Central memory CD4-positive, alpha-beta T cell (primary cell): Measurements from ENCODE around the gene KRT84.

Experiments
- DNase-seq: peaks from one replicate; pipeline ENCODE4 v3.0.0; 2022

KRT84 gene

DNA sequence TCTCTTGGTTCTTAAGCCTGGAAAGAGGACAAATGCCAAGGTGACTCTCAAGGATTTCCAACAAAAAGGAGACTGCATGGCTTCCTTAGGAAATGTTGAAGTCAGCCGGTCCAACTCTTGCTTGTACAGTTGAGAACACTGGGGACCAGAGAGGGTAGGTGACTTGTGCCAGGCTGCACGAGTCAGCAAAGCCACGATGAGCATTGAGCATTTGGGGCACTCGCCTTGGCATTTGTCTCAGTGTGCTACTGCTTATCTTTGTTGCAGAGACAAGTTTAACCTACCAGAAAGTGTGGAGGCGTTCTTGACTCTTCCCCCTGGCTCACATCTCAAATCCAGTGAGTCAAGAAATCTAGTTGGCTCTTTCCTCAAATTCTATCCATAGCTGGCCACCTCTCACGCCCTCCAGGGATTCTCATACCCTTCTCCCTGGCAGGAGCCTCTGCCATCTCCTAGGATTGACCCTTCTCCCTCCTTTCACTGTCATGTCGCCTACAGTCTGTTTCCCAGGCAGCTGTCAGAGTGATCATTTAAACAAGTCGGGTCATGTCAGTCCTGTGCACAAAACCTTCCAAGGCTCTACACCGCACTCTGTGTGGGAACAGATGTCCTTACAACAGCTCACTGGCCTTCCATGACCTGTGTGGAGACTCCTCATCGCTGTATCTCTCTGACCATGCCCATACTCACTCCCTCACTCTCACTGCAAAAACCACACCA, 47.1 kb downstream of the KRT84 start:
- no peak for DNase-seq

DNA sequence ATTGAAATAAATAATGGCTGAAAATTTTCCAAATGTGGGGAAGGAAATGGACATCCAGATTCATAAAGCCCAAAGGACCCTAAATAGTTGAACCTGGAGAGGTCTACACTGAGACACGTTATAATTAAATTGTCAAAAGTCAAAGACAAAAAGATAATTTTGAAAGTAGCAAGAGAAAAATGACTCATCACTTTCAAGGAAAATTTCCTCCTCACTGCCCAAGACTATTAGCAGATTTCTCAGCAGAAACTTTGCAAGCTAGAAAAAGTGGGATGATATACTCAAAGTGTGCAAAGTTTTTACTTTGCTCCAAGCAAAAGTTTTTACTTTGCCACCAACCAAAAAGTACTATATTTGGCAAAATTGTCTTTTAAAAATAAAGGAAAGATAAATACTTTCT, 48.4 kb downstream of the KRT84 start:
- DNase-seq: no peak

DNA sequence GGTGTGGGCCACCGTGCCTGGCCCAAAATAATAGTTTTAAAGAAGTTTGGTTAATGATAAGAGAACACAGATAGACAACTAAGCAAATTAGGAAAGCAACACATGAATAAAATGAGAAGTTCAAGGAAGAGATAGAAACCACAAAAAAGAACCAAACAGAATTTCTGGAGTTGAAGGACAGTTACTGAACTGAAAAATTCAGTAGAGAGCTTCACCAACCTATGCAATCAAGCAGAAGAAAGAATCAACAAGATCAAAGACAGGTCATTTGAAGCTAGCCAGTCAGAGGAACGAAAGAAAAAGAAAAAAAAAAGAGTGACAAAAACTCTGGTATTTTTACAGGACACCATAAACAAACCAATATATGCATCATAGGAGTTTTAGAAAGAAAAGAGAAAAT, 48.8 kb downstream of the KRT84 start:
- no peak for DNase-seq

DNA sequence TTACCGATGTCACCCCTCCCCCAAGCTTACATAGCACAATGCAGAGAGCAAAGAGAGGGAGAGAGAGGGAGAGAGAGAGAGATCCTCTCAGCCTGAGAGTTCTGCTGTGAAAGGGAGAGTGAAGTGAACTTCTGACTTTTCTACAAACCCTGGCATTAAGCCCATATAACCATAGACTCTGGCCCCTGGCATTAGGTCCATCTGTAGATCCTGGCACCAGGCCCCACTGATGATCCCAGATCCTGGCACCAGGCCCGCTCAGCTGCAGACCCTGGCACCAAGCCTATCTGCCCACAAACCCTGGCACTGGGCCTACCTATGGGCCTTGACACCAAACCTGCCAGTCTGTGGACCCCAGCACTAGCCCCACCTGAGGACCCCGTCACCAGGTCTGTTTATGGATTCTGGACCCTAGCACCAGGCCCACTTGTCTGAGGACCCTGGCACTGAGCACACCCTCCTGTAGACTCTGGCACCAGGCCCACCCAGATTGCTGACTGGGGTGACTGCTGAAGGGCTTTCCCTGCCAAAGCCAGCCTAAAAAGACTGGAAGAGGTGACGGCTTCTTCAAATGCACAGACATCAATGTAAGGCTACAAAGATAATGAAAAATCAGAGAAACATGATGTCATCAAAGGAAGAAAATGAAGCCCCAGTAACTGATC, 49.7 kb downstream of the KRT84 start:
- no peak for DNase-seq

DNA sequence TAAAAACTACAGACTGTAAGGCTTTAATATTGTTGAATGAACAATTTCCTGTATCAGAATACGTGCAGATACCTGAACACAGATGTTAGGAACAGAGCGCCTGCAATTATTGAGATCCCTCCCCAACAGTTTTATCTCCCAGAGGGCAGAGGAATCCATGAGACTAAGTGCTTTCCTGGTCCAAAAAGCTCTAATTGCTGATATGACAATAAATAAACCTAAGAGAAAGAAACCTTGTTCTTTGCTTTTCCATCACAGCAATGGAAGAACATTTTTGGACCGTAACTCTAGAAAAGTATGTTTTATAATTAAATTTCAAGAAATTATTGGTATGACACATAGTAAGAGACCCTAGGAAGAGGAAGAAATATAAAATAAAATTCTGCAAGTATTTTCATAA, 51.3 kb downstream of the KRT84 start:
- DNase-seq: no peak

DNA sequence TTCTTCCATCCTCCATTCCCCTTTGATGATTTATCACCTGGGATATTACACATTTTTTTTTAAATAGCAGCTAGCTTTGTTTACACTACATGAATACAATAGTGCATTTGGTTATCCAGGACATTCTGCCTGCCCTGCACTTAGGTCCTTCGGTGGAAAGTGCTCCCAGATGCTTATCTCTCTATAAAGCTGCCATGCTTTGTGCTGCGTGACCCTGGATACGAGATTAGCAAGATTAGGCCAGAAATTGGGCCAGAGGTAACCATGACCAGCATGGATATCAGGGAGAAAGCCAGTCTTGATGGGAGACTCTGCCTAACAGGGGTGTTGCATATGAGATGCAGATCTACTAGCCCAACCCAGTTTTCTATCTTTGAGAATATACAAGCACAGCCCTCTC, 52.1 kb downstream of the KRT84 start:
- no peak for DNase-seq

DNA sequence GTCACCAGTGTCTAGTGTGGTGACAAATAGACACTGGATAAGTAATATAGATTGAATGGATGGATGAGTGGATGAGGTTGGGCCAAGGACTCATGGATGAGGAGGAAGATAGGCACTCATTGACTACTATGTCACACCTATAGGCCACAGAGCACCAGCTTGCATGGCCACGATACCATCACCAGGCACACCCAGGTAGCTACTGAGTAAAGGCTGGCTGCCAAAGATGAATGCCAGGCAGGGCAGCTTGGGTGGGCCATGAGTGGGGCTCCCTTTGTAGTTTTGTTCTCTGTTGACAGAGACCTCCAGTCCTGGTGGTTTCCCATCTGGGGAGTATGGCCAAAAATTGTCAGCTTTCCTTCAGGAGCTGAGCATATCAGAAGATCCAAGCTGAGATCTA, 53.1 kb downstream of the KRT84 start:
- DNase-seq: no peak

DNA sequence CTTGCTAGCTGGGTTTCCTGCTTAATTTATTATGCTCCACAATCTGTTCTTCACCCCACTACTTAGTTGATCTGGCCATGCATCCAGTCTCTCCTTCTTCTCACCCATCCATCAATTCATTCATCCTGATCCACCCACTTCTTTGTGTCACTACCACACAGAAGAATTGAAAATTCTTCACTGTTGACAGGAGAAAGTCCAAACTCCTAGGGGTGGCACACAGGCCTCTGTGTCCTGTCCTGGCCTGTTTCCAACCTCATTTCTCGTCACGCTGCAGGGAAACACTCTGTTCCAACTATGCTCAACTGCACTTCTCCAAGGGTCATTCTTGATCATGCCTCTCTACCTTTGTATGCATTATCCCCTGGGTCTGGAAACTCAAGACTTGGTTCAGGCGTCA, 53.6 kb downstream of the KRT84 start:
- DNase-seq: no peak

DNA sequence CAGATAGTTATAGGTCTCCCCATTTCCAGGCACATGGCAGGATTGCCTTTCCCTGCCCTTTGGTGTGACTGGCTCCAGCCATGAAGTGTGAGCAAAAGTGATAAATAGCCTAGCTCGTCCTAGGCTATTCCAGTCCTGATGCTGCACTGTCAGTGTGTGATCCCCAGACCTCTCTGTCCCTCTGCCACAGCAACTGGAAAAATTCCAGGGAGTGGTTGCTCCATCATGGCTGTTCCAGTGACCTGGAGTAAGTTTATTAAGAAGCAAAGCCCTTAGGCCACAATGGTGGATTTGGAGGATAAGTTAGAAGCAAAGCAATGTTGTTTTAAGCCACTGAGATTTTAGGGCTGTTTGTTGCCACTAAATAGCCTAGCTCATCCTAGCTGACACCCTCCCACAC, 54.4 kb downstream of the KRT84 start:
- DNase-seq: no peak

DNA sequence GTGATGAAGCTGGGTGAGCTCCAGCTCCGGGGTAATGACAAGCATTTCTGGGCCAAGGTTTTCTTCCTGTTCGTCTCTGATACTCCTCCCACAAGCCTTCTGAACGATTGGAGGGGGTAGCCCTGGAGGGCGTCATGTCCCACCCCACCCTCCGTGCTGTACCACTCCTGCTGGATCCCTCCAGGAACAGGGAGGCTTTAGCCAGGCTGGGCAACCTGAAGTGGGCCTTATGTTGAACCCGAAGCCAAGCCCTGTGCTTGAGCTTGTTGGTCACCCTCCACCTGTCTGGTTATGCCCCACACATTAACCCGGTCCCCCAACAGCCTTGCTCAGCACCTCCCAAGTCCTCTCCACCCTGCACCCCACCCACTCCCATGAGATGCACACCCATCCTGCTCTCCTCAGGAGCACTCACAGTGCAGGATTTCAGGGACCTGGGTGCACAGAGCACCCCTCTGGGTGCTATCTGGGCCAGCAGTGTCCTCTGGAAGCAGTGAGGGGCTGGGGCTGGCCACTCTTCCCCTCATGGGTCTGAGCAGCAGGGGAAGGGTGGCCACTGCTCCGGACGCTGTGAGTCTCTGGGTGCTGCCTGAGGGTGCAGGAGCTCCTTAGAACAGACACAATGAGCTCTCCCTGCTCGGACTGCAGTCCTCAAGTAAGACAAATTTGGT, 57.5 kb downstream of the KRT84 start:
- no peak for DNase-seq
